CD4-positive, alpha-beta T cell treated with Interleukin-4 for 1 hour (primary cell): ENCODE data around the gene KLF13.

Experiments
- DNase-seq, 2 donors: peaks; one replicate each; pipeline ENCODE4 v3.0.0-alpha.2; 2020 to 2022

The KLF13 gene

DNA sequence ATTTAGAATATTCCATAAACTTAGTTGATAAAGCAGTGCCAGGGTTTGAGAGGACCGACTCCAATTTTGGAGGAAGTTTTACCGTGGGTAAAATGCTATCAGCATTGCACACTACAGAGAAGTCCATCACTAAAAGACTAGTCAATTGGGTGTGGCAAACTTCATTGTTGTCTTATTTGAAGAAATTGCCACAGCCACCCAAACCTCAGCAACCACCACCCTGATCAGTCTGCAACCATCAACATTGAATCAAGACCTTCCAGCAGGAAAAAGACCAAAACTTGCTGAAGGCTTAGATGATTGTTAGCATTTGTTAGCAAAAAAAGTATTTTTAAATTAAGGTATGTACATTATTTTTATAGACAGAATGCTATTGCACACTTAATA, 60.5 kb downstream of the KLF13 start:
- DNase-seq, result peak in 1 of 2 donors; percentile 43

DNA sequence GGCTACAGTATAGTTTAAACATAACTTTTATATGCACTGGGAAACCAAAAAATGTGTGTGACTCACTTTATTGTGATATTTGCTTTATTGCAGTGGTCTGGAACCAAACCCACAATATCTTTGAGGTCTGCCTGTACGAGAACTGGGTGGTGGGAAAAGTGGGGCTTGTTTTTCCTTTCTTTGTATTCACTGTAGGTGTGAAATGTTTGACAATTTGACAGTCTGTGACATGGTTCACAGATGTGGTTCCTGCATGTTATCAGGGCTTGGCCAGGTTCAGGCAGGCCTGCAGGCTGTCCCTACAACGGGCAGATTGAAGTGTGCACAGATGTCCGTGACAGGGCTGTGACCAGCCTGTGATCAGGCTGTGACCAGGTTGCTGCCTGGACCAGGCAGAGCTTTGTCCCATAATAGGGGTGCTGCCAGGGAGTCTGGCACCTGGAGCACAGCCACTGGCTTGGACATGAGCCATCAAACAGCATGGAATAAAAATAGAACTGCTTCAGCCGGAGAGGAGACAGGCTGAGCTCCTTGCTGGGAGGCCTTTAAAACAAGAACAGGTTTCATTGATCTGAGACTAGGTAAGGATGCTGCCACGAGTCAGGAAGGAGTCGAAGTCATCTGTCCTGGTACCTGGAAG, 61.0 kb downstream of the KLF13 start:
- peak in 1 of 2 donors; percentile 63 for DNase-seq

DNA sequence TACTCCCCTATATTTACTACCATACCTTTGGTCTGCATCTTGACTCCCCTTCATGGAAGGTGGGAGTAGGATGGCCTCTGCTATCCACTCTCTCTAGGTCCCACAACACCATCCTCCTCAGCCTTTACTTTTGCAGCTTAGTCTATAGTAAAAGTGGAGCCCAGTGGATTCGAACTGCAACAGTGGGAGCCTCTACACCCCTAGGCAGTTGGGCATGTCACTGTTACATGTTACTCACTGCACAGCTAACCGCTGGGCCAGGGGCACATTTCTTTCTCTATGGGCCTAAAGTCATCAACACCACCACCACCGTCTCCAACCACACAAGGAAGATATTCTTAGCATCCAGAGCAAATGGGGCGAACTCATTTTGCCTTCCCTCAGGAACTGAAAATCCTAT, 62.9 kb downstream of the KLF13 start:
- no peak for DNase-seq

DNA sequence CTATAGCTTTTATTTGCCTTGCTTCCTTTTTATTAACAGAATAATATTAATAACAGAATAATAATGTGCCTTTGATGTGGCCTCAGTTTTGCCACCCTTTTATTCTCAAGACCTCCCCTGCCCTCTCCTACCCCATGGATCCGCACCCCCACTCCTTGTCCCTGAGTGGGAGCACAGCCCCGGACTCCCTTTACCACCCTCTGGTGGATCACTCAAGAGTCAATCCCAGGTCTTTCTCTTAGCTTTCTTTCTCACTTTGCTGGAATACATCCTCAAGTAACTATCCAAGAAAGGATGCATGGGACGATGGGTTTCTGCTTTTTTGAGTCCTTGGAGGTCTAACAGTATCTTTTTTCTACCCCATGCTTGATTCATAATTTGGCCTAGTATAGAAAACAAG, 63.4 kb downstream of the KLF13 start:
- no peak for DNase-seq

DNA sequence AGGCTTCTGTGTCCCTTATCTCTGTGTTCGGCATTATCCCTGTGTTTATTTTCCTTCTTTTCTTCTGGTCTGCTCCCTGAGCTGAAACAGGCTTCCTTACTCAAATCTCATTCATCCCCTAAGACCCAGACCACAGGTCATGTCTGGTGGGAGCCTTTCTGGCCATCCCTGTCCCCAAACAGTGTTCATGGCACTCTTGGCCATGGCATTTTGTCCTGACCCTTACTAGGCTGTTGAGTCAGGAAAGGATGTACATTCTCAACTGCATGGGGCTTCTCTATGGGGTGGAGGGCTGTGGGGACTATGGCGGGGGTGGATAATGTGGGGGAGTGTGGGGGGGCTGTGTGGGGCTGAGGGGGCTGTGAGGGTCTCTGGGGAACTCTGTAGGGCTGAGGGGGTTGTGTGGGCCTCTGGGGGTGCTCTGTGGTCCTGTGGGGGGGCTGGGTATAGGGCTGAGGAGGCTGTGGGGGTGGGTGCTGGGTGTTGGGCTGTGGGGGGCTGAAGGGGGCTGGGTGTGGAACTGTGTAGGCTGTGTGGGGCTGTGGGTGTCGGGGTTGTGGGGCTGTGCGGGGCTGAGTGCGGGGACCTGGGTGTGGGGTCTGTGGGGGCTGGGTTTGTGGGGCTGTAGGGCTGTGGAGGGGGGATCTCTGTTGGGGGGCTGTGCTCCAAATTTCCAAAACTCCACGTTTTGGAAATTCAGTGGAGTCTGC, 64.3 kb downstream of the KLF13 start:
- DNase-seq, result no peak

DNA sequence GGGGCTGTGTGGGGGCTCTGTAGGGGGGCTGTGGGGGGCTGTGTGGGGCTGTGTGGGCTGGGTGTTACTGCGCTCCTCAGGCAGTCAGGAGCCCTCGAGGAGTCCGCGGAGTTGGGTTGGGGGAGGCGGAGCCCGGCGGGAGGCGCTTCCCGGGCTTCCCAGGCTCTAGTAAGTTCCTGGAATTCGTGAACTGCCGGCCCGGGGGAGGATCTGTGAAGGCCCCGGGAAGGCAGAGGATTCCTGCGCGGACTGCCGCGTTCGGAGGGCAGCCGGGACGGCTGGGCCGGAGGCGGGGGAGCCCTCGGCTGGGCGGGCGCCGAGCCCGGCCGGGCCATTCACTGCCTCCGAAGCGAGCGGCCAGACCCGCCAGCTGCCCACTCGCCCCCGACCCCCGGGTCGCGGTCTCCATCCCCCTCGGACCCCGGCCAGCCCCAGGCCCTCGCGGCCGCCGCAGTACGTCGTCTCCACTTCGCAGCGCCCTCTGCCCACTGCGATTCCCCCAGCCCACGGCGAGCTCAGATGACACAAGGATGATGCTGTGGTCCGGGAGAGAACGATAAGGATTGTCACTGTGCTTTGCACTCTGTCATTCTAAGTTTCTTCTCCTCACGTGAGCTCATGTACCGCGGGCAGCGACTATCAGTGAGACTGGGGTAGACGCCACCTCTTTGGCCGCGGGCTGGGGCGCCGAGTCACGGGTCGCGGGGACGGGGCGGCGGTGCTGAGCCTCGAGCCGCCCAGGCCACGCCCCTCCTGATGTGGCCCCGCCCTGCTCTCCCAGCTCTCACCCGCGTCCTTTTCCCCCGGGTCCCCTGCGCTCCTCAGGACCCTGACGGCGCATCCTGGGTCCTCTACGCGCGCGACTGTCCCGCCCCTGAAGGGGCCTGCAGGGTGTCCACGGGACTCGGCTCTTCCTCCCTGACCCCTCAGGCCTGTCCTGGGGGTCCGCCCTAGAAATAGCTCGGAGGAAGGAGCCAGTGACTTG, 65.3 kb downstream of the KLF13 start:
- peak; percentile 82 to 84 for DNase-seq

DNA sequence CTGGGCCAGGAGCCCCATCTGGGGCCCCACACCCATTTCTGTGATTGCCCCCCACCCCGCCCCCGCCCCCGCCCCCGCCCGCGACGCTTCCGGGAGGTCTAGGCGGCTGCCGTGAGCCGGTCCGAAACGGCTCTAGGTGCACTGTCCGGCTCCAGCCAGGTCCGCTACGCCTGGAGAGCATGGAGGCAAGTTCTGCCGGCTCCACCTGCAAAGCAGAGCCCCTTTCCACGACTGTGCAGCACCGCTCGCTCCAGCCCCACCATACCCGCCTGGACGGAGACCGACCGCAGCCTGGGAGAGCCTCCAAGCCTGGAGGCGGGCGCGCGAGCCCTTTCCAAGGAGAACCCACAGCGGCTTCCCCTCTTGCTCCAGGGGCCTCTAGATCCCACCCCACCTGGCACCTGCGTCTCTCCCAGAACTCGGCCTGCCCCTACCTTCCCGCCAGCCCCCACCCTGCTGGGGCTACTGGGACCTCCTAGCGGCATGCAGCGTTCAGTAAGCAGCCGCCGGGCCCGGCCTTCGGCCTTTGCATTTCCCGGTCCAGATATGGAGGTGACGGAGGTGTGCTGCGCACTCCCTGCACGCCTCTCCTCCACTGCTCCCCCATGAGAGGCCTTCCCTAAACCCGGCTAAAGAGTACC, 66.2 kb downstream of the KLF13 start:
- no peak for DNase-seq

DNA sequence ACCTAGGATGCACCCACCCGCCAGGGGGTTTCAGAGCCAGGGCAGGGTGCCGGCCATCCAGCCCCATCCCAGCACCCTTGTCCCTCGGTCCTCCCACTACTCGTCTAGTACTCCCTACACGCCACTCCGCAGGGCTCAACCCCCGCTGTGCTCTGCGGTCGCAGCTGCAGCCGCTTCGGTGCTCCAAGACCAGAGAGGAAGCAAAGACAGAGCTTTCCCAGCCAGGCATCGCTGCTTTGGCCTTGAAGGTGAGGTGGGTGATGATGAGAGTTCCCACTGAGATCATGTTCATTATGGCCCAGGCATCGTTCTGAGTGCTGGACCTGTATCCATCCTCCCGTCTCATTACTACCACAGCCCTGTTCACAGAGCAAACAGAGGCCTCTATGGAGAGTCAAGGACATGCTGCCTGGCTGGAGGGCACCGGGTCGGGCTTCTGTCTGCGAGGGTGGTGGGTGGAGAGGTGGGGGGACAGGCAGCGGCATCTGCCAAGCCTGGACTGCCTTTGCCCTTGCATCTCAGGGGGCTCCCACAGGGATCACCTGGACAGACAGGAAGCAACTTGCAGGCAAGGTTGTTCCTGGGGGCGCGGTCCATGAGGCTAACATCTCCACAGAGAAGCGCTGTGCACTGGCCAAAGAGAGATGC, 66.9 kb downstream of the KLF13 start:
- DNase-seq, result no peak

DNA sequence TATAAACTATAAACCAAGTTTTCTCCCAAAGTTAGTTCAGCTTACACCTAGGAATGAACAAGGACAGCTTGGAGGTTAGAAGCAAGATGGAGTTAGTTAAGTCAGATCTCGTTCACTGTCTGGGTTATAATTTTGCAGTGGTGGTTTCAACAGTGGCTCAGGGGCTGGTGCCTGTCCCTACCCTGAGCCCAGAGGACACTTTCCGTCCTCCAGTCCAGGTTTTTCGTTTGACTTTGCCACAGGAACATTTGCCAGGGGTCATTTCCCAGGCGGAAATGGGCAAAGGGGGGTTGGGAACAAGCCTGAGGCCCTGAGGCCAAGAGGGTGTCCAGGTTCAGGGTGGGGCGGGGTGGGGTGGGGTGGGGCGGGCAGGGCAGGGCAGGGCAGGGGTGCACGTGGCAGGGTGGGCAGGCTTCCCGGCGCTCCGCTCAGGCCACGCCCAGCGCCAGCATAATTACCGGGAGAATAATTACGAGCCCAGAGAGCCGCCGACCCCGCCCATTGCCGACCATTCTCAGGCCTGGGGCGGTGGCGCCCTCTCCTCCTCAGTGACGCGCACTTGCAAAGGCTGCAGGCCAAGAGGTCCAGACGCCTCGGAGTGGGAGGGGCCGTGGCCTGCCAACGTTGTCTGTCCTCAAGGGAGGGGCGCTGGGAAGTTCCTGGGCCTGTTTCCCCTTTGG, 70.4 kb downstream of the KLF13 start:
- peak in 1 of 2 donors; percentile 69 for DNase-seq

DNA sequence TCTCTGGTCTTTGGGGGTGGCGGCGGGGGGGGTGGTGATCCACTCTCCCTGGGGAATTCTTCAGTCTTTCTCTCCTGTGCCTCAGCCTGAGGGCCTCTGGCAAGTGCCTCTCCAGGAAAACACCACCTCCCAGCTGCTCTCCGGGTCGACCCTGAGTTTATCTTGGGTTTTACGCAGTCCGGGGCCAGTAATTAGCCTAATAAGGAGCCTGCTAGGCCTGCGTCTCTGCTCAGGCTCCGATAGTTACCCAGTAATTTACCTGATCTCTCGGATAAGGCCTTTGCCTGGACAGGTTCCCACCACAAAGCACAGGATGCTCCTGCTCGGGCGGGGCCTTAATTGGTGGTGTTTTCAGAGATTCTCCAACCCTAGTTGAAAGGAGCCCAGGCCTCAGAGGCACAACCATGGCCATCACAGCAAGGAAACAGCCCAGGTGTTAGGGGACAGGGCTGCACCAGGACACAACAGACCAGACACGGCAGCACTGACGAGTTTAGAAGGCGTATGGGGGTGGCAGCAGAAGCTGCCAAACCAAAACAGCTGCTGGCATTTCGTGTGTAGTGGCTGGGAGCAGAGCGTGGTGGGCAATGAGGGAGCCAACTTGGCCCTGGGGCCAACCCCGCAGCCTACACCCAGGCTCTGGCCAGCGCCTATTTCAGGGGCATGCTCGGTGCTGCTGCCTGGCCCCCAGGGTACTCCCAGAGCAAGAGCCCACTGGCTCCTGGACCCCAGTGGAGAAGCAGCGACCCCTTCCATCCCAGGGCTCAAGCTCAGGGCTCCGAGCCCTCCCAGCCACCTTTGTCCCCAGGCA, 71.4 kb downstream of the KLF13 start:
- no peak for DNase-seq

DNA sequence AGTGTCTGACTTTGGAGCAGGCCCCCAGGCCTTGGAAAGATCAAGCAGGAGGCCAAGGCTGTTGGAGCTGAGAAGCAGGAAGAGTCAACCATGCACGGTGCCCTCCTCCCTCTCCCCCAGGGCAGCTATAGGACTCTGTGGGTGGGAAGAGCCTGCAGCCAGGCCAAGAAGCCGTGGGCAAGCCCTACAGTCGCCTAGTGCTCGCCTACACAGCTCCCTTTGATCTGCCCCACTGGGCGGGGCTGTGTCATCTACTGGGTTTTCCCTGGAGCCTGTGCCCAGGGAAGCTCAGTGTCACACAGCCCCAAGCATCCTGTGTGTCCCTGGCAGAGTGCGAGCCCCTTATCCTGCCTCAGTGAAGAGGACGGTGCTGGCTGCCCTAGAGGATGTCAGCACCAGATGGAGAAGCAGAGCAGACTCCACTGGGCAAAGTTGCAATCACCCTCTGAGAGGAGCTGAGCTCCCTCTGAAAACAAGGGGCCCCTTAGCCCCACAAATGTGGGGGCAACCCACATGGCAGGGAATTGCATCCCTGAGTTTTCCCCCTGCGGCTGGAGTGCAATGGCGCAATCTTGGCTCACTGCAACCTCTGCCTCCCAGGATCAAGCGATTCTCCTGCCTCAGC, 72.2 kb downstream of the KLF13 start:
- DNase-seq, result no peak

DNA sequence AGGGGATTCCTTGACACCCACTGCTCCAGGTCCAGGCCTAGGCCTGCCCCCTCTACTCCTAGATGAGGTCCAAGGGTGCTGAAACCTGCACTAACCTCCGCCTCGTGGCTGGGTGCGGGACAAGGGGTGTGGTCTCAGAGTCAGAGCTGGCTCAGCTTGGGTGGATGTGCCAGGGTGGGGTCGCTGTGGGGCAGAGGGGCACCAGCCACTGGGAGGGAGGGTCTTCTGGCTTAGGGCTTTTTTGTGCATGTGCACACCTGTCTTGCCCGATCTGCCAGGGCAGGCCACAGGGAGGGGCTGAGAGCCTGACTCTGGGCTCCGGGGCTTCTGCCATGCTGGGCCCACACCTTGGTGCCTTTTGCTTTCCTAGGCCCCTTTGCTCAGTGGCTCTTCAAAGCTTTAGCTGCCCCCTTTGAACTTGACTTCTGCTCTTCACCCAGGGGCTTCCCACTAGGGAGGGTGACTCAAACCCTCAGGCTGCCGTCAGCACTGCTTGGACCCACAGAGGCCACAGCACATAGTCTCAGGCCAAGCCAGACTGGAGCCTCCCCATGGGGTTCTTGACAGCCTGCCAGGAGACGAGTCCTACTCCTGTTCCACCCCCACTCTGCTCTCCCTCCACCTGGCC, 73.0 kb downstream of the KLF13 start:
- no peak for DNase-seq

DNA sequence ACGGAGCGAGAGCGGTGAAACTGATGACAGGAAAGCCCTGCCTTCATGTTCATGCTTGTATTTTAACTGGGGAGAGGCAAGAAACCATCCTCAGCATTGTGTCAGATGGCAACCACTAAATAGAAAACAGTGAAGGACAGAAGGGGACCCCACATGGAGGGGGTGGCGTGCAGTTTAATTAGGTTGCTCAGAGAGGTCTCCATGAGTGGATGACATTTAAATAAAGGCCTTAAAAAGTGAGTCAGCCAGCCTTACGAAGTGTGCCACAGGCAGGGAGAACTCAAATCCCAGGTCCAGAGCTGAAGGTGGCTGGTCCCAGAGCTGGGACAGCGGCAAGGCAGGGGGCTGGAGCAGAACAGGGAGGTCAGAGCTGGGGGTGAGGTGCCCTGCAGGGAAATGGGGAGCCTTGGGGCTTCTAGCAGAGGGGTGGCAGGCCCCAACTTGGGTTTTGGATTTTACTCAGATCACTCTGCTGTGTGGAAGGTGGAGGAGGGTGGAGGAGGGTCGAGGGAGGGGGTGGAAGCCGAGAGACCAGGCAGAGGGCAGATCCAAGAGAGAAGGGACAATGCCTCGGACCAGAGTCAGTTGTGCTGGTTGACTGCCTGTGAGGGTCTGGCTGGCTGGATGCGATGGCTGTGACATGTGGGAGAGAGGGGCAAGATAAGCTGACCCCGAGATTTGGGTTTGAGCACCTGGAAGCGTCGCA, 73.7 kb downstream of the KLF13 start:
- DNase-seq, result no peak

DNA sequence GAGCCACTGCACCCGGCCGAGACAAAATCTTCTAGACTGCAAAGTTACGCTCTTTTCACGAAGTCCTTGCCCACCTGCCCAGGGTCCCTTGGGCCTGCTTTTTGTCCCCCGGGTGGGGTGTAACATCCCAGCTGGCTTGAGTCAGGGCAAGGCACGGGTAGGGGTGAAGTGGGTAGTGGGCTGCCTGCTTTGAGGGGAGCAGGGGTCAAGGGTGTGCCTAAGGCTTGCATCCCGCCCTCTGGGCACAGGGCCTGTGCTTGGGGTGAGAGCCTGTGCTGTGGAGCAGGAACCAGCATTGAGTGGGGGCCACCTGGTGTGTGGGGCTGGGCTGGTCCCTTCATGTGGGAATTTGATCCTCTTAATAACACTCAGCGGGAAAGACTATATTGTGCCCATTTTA, 74.6 kb downstream of the KLF13 start:
- DNase-seq, result no peak

DNA sequence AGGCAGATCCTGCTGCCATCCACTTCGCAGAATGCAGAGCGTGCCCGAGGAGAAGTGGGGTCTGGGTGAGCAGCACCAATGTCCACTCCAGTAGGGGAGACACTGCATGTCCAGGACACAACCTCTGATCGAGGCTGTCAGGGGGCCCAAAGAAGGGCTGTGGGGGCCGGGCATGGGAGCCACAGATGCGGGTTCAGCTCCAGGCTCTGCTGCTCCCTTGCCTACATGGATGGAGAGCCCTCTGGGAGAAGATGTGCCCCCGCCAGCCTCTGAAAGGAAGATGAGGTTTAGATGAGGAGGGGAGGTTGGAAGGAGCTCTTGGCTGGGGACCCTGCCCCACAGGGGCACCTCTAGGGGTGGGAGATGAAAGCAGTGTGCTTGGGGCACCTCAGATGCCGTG, 75.4 kb downstream of the KLF13 start:
- DNase-seq, result no peak

DNA sequence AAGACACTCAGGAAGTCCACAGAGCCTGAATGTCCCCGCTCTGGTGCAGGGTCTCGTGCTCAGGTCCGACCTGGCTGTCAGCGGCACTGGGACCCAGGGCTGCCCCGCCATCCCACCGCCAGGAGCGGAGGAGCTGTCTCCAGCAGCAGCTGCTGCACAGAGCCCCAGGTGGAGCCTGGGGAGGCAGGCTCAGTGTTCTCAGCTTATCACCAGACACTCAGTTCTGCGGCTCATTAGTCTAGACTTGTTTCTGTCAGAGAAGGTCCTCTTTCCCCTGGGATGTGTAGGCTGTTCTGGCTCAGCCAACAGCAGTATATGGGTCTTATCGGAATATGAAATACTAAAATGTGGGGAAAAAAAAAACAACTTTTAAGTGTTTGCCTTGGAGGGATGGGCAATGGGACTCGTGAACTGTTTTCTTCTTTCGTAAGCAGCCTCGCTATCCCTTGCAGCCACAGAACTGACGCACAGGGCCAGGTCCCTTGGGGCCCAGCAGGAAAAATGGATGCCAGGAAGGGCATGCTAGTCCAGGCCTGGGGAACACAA, 75.9 kb downstream of the KLF13 start:
- DNase-seq, result no peak

DNA sequence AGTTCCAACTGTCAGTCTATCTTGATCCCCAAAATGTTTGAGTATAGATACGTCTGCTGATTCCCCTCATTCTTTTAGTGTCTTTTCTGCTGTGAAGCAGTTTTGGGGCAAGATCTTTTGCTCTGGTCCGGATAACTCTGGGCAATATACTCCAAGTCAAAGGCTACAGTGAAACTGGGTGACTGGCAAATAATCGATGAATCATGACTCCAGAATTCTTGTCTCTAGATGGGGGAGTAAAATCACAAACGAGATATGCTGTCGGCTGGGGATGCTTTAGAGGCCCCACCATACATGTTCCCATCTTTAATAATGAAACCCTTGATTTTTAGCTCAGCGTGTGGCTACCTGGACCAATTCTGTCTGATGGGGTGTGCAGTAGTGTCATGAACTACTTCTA, 76.5 kb downstream of the KLF13 start:
- DNase-seq, result no peak

DNA sequence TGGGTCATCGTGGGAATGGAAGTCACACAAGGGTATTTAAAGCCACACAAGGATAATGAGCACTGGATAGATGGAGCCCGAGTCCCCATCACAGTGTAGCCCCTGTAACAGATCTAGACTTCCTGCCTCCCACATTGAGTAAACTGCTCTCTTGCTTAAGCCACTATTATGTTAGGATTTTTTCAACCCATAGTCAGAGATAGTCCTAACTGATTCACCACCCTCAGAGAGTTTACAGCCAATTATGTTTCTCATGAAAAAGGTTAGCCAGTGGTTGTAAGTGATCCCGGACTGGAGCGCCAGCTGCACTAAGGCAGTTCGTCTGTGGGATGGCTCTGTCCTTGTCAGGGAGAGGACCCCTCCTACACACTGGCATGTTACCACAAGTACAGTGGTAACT, 77.0 kb downstream of the KLF13 start:
- no peak for DNase-seq

DNA sequence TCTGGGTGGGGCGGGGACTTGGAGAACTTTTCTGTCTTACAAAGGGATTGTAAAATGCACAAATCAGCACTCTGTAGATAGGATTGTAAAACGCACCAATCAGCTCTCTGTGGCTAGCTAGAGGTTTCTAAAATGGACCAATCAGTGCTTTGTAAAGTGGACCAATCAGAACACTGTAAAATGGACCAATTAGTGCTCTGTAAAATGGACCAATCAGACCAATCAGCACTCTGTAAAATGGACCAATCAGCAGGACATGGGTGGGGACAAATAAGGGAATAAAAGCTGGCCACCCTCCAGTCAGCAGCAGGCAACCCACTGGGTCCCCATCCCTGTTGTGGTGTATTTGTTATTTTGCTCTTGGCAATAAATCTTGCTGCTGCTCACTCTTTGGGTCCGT, 77.7 kb downstream of the KLF13 start:
- no peak for DNase-seq
